Endothelial cell of umbilical vein (primary cell): ENCODE data around the gene GPD2. TPM values are rescaled to one million over a fixed set of nuclear protein-coding genes. Genes with fewer than 3 reads are reported as not detected.

ENCODE experiments used
- BruUV-seq: library from RNA; stranded (reverse); fragments of 400-500 nt; replicated peaks from 2 replicates; lab custom pipeline; 2021; lab: Mats Ljungman, UMichigan
- CTCF ChIA-PET: fragments of 300-600, 350-600 bp; sonication (Branson Sonifier 250); formaldehyde crosslinking; loops from one replicate; lab custom pipeline; 2021; ENCODE audit warnings: antibody characterized with exemption, inconsistent platforms; lab: Charles Lee
- POLR2A ChIA-PET: fragments of 300-600, 350-600 bp; sonication (Branson Sonifier 250); formaldehyde crosslinking; loops from one replicate; lab custom pipeline; 2021; ENCODE audit warnings: antibody characterized with exemption, inconsistent platforms; lab: Charles Lee
- DNase-seq: peaks from one replicate; pipeline ENCODE4 v3.0.0-alpha.2; 2011; ENCODE audit warnings: low read depth, low spot score
- FAIRE-seq: peaks from 2 replicates; lab custom pipeline; 2011; peaks lifted over from hg19 to GRCh38; lab: Jason Lieb, UNC
- H2AFZ ChIP-seq: 2 replicates; pipeline ENCODE4 v1.6.0; 2012; ENCODE audit warnings: low read depth, low read length, control low read depth, inconsistent platforms
- H3K27ac ChIP-seq: 2 replicates; pipeline ENCODE4 v1.5.1; 2011; ENCODE audit warnings: low read depth, mild to moderate bottlenecking, control low read depth, low read length, moderate library complexity; ENCODE audit not compliant: insufficient read depth
- H3K27me3 ChIP-seq, 2 experiments: 2 replicates each; pipeline versions ENCODE4 v1.6.0 to v1.6.1; 2011; ENCODE audit warnings: low read length in 2 of 2, mixed read lengths in 1 of 2; ENCODE audit not compliant: control insufficient read depth in 2 of 2, insufficient read depth in 2 of 2
- H3K36me3 ChIP-seq, 2 experiments: 2 replicates in 1 of 2; 3 replicates in 1 of 2; pipeline ENCODE4 v1.5.1; 2011; ENCODE audit warnings: low read length in 2 of 2, mild to moderate bottlenecking in 1 of 2, moderate library complexity in 1 of 2; ENCODE audit not compliant: control insufficient read depth in 2 of 2, insufficient read depth in 2 of 2; ENCODE audit errors: extremely low read depth in 1 of 2
- H3K4me1 ChIP-seq: 3 replicates; pipeline ENCODE4 v1.5.1; 2011; ENCODE audit warnings: mild to moderate bottlenecking, low read length; ENCODE audit not compliant: control insufficient read depth, insufficient read depth; ENCODE audit errors: extremely low read depth
- H3K4me2 ChIP-seq: 2 replicates; pipeline ENCODE4 v1.6.1; 2011; ENCODE audit warnings: low read length, control low read depth, mixed read lengths; ENCODE audit not compliant: insufficient read depth
- H3K4me3 ChIP-seq, 3 experiments: fragments of 200-600 bp in 1 of 3; sonication (generic), shearing (Covaris generic) in 1 of 3; replicated peaks in 1 of 3; 2 replicates each; pipeline ENCODE4 v1.5.1; 2011 to 2016; ENCODE audit warnings: control low read depth in 3 of 3, low read length in 3 of 3, mild to moderate bottlenecking in 2 of 3, inconsistent platforms in 1 of 3, low read depth in 1 of 3, moderate library complexity in 1 of 3; ENCODE audit not compliant: insufficient read depth in 1 of 3
- H3K79me2 ChIP-seq: 2 replicates; pipeline ENCODE4 v1.6.0; 2012; ENCODE audit warnings: low read length, inconsistent platforms; ENCODE audit not compliant: control insufficient read depth, insufficient read depth
- H3K9ac ChIP-seq: replicated peaks from 2 replicates; pipeline ENCODE3; 2011; ENCODE audit warnings: low read length, control low read depth; ENCODE audit not compliant: insufficient read depth; ENCODE audit errors: extremely low read depth
- H3K9me1 ChIP-seq: replicated peaks from 3 replicates; pipeline ENCODE4 v1.6.0; 2011; ENCODE audit warnings: mild to moderate bottlenecking, low read length; ENCODE audit not compliant: control insufficient read depth, insufficient read depth; ENCODE audit errors: extremely low read depth
- H3K9me3 ChIP-seq: replicated peaks from 2 replicates; pipeline ENCODE4 v1.5.1; 2012; ENCODE audit warnings: low read length, inconsistent platforms; ENCODE audit not compliant: control insufficient read depth, insufficient read depth
- H4K20me1 ChIP-seq: replicated peaks from 2 replicates; pipeline ENCODE3; 2011; ENCODE audit warnings: mild to moderate bottlenecking, low read length; ENCODE audit not compliant: control insufficient read depth, insufficient read depth; ENCODE audit errors: extremely low read depth
- FOS ChIP-seq: IDR thresholded peaks from 2 replicates; pipeline ENCODE4 v1.6.1; 2011; ENCODE audit warnings: mild to moderate bottlenecking, low read length, moderate library complexity, borderline replicate concordance; ENCODE audit not compliant: insufficient read depth
- MAX ChIP-seq: IDR thresholded peaks from 2 replicates; pipeline ENCODE4 v1.6.1; 2011; ENCODE audit not compliant: insufficient read depth, insufficient read length
- POLR2A ChIP-seq: IDR thresholded peaks from 2 replicates; pipeline ENCODE4 v1.6.1; 2012; ENCODE audit warnings: low read depth, mild to moderate bottlenecking, control low read depth, low read length
- dilution Hi-C: fragments of 300-500 bp; cut with MboI; formaldehyde crosslinking; loops from one replicate; pipeline ENCODE4 v1.15.0; 2019; ENCODE audit warnings: low sequenced_read_pairs; ENCODE audit not compliant: extremely low pct_ligation_motif_present
- intact Hi-C: fragments of 100-400 bp; cut with micrococcal nuclease; formaldehyde crosslinking; loops from one replicate; pipeline ENCODE4 v1.10.0; 2022
- polyA plus RNA-seq, 4 experiments: library from polyadenylated mRNA; depleted of rRNA in 3 of 4; stranded (reverse) in 3 of 4; unstranded in 1 of 4; fragments of >200 nt; gene quantifications; 2 replicates each; pipeline versions ENCODE4 v1.2.1 to v1.2.3, GENCODE V29; 2011 to 2012; ENCODE audit warnings: missing spikeins in 1 of 4
- total RNA-seq: library from RNA; stranded (reverse); gene quantifications from 2 replicates; pipeline ENCODE4 v1.2.3, GENCODE V29; 2021
- TF ChIP-seq, protein P1 (sequence below), 2 donors: IDR thresholded peaks; 1 replicate in 1 of 2; 2 replicates in 1 of 2; pipeline ENCODE4 v1.5.1; 2011; ENCODE audit warnings: low read length in 2 of 2, mild to moderate bottlenecking in 2 of 2, moderate library complexity in 2 of 2, control low read depth in 1 of 2, inconsistent platforms in 1 of 2, low read depth in 1 of 2; ENCODE audit not compliant: insufficient read depth in 1 of 2; ENCODE audit errors: extremely low read depth in 1 of 2

The GPD2 gene
- total and polyA plus RNA-seq, 2 donors (not counting 3 experiments of a cell fraction or from before 2014, with no cell fraction given), result 6.6 to 37.0 TPM

- dilution Hi-C loops (no loop called here), intact Hi-C loops (no loop called here)
- H2AFZ ChIP-seq, result no peak overlapping the region
- H3K9me1 ChIP-seq, result no peaks in the 10 kb centered on the region
- ChIA-PET POLR2A (no interaction called here), CTCF (interaction anchor here (0.8 kb wide), 1 partner anchor 9 kb away, joined by 3 read pairs; no protein-coding TSS in a partner anchor)
- H3K9ac ChIP-seq, result no peak overlapping the region
- H4K20me1 ChIP-seq, result no peaks in the 10 kb centered on the region
- BruUV-seq, result no TSS peak
- no peak overlapping the region for H3K4me3 ChIP-seq
- no peaks in the 10 kb centered on the region for H3K9me3 ChIP-seq
- TF ChIP-seq MAX (no peak), POLR2A (no peak)
- TF ChIP-seq, protein P1, sequence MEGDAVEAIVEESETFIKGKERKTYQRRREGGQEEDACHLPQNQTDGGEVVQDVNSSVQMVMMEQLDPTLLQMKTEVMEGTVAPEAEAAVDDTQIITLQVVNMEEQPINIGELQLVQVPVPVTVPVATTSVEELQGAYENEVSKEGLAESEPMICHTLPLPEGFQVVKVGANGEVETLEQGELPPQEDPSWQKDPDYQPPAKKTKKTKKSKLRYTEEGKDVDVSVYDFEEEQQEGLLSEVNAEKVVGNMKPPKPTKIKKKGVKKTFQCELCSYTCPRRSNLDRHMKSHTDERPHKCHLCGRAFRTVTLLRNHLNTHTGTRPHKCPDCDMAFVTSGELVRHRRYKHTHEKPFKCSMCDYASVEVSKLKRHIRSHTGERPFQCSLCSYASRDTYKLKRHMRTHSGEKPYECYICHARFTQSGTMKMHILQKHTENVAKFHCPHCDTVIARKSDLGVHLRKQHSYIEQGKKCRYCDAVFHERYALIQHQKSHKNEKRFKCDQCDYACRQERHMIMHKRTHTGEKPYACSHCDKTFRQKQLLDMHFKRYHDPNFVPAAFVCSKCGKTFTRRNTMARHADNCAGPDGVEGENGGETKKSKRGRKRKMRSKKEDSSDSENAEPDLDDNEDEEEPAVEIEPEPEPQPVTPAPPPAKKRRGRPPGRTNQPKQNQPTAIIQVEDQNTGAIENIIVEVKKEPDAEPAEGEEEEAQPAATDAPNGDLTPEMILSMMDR (IDR thresholded peaks at IDR 0.05; ENCODE audit: extremely low read depth in 1 of 2, insufficient read depth in 1 of 2, low read depth in 1 of 2, low read length in 2 of 2), result no peak
- no peak for DNase-seq
- H3K27ac ChIP-seq, result no peak overlapping the region
- no peaks in the 10 kb centered on the region for H3K79me2 ChIP-seq
- no peaks in the 10 kb centered on the region for H3K36me3 ChIP-seq
- no peaks in the 10 kb centered on the region for H3K4me1 ChIP-seq
- no peak for FAIRE-seq
- H3K4me2 ChIP-seq, result no peak overlapping the region
- no peaks in the 10 kb centered on the region for H3K27me3 ChIP-seq
Observed at GRCh38 chr2:156625360-156626170, 189.4 kb downstream of the GPD2 start.

DNA sequence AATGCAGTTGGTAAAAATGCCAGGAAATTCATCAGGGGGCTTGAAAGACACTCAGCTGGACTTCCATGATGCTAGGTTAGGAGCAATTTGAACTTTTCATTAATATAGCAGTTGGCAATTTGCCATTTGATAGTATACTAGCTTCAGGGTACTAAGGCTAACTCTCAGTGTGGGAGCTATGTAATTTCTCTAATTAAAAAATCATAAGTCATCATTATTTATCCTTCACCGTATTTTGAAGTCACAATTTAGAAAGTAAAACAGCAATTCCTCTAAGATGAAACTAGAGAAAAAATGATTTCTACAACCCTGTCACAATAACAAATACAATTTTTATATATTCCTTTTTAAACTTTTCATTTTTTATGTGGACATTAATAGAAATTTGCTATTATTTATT lies 190.8 kb downstream of the GPD2 start:
- H3K9me1 ChIP-seq, result no peaks in the 10 kb centered on the region
- ChIA-PET POLR2A (no interaction called here), CTCF (no interaction called here)
- DNase-seq (no peak), FAIRE-seq (no peak)
- no peak overlapping the region for H3K4me2 ChIP-seq
- H2AFZ ChIP-seq, result no peak overlapping the region
- H3K27me3 ChIP-seq, result no peaks in the 10 kb centered on the region
- dilution Hi-C loops (no loop called here), intact Hi-C loops (no loop called here)
- H3K27ac ChIP-seq, result no peak overlapping the region
- no peak overlapping the region for H3K4me3 ChIP-seq
- H3K4me1 ChIP-seq, result no peaks in the 10 kb centered on the region
- H3K36me3 ChIP-seq, result no peaks in the 10 kb centered on the region
- no peaks in the 10 kb centered on the region for H3K79me2 ChIP-seq
- BruUV-seq, result no TSS peak
- H3K9ac ChIP-seq, result no peak overlapping the region
- no peak for TF ChIP-seq FOS
- H4K20me1 ChIP-seq, result no peaks in the 10 kb centered on the region
- no peaks in the 10 kb centered on the region for H3K9me3 ChIP-seq
